Spleen (tissue), 11 donors: ENCODE measurements around the gene LRIG3. TPM values are rescaled to one million over a fixed set of nuclear protein-coding genes. Genes with fewer than 3 reads are reported as not detected.

Experiments
- DNase-seq: peaks from one replicate; pipeline ENCODE4 v3.0.0-alpha.2; 2020
- H3K27ac ChIP-seq, 8 donors: fragments of 200-600 bp; sonication (generic) in 7 of 8; 1 replicate in 4 of 8; 2 replicates in 4 of 8; pipeline versions ENCODE4 v1.5.0 to v1.8.0; 2016 to 2021; ENCODE audit warnings: inconsistent platforms in 4 of 8, mild to moderate bottlenecking in 4 of 8, moderate library complexity in 1 of 8
- H3K27me3 ChIP-seq, 7 donors: fragments of 200-600 bp; sonication (generic) in 6 of 7; replicated peaks in 1 of 7; 1 replicate in 4 of 7; 2 replicates in 3 of 7; pipeline versions ENCODE4 v1.5.0 to v1.8.0; 2016 to 2021; ENCODE audit warnings: inconsistent platforms in 3 of 7, mild to moderate bottlenecking in 1 of 7
- H3K36me3 ChIP-seq, 6 donors: fragments of 200-600 bp; sonication (generic) in 5 of 6; 1 replicate in 4 of 6; 2 replicates in 2 of 6; pipeline versions ENCODE4 v1.5.0 to v1.8.0; 2016 to 2021; ENCODE audit warnings: inconsistent platforms in 2 of 6
- H3K4me1 ChIP-seq, 6 donors: fragments of 200-600 bp; sonication (generic) in 5 of 6; 1 replicate in 3 of 6; 2 replicates in 3 of 6; pipeline versions ENCODE4 v1.5.0 to v1.8.0; 2016 to 2021; ENCODE audit warnings: inconsistent platforms in 3 of 6
- H3K4me3 ChIP-seq, 8 donors: fragments of 200-600 bp; sonication (generic) in 7 of 8; 1 replicate in 4 of 8; 2 replicates in 4 of 8; pipeline versions ENCODE4 v1.5.0 to v1.8.0; 2016 to 2021; ENCODE audit warnings: inconsistent platforms in 4 of 8, mild to moderate bottlenecking in 4 of 8, moderate library complexity in 2 of 8
- H3K9me3 ChIP-seq, 8 donors: fragments of 200-600 bp; sonication (generic) in 7 of 8; 1 replicate in 4 of 8; 2 replicates in 4 of 8; pipeline versions ENCODE4 v1.5.0 to v1.8.0; 2016 to 2021; ENCODE audit warnings: inconsistent platforms in 4 of 8
- CTCF ChIP-seq, 11 experiments: fragments of 200-600 bp in 7 of 11; fragments of 450-650 bp in 4 of 11; sonication (generic) in 4 of 11; IDR thresholded peaks in 8 of 11; conservative IDR thresholded peaks in 3 of 11; 1 replicate in 7 of 11; 2 replicates in 4 of 11; pipeline versions ENCODE4 v1.4.0 to v1.8.0; 2016 to 2021; ENCODE audit warnings: antibody characterized with exemption in 11 of 11, inconsistent platforms in 4 of 11, mild to moderate bottlenecking in 1 of 11
- POLR2A ChIP-seq, 3 donors: fragments of 450-650 bp; IDR thresholded peaks; one replicate each; pipeline ENCODE4 v1.5.1; 2017; ENCODE audit warnings: antibody characterized with exemption in 3 of 3, mild to moderate bottlenecking in 1 of 3
- POLR2AphosphoS5 ChIP-seq, 3 donors: sonication (generic); formaldehyde crosslinking; IDR thresholded peaks; one replicate each; pipeline ENCODE4 v1.5.1; 2017; ENCODE audit warnings: antibody characterized with exemption in 3 of 3
- WGBS, 5 donors: extraction: QIAGEN DNeasy Blood & Tissue Kit in 3 of 5; methylation state at CpG; one replicate each; pipeline versions ENCODE4 v1.1.5 to v1.1.7; 2013 to 2018; 5-methylcytosine and 5-hydroxymethylcytosine counted together
- intact Hi-C: fragments of 100-400 bp; cut with DNase I; formaldehyde crosslinking; loops from one replicate; pipeline ENCODE4 v1.15.0; 2023; ENCODE audit warnings: low total_unique reads
- polyA plus RNA-seq, 3 donors: library from polyadenylated mRNA; stranded (reverse); fragments of 200-250 nt; gene quantifications; one replicate each; pipeline ENCODE4 v1.2.1, GENCODE V29; 2013
- total RNA-seq, 7 donors: library from RNA; depleted of rRNA in 3 of 7; stranded (reverse); fragments of >200 nt in 3 of 7; fragmentation: NEBNext Ultra II Directional in 4 of 7; extraction: Animal tissue kit (Norgen Biotek cat#: 25700) in 4 of 7; gene quantifications; one replicate each; pipeline versions ENCODE4 v1.1.0 to v1.2.1, GENCODE V29; 2016 to 2021
- donor health status: healthy with polysubstance abuse.
- donor health status: DM: no; HTN: no; CAD: no; lungs with moderate emphysema.
- donor health status: DM: no; HTN: no; CAD: no.
- donor health status: Bipolar disorder and iron deficiency.
- donor health status: healthy.
- donor health status: DM: no; HTN: no; CAD: no.
- donor health status: DM: yes; HTN: yes; CAD: no.

LRIG3 gene
- total and polyA plus RNA-seq, 10 donors = 1.3 to 110 (median 23.7) TPM

- TF ChIP-seq POLR2A (IDR thresholded peaks at IDR 0.05) (no peak), POLR2AphosphoS5 (IDR thresholded peaks at IDR 0.05) (no peak), CTCF (IDR thresholded peaks at IDR 0.05 in 8 of 11, conservative IDR thresholded peaks at IDR 0.05 in 3 of 11) (no peak)
- Histone ChIP-seq H3K27me3 (no peaks in the 10 kb centered on the region), H3K36me3 (no peaks in the 10 kb centered on the region), H3K4me1 (no peaks in the 10 kb centered on the region), H3K4me3 (no peak overlapping the region), H3K27ac (no peak overlapping the region), H3K9me3 (peaks cover 0 to 18% (median 2%) of the 10 kb centered on the region in 8 donors)
- DNase-seq = no peak
- intact Hi-C loops = no loop called here
- WGBS, 5 donors = 85 to 93% (median 93%) methylated on average over 4 of the region's 4 CpGs
These were observed 76.1 kb downstream of the LRIG3 start for GRCh38 chr12:58844161-58844560.

- peaks cover 0 to 43% (median 14%) of the 10 kb centered on the region in 8 donors for H3K9me3 ChIP-seq
- no peak for DNase-seq
- H3K27me3 ChIP-seq = no peaks in the 10 kb centered on the region
- H3K4me1 ChIP-seq = no peaks in the 10 kb centered on the region
- WGBS, 5 donors = 73 to 78% (median 77%) methylated on average over 11 to 15 of the region's 15 CpGs
- H3K36me3 ChIP-seq = no peaks in the 10 kb centered on the region
- TF ChIP-seq CTCF (IDR thresholded peaks at IDR 0.05 in 8 of 11, conservative IDR thresholded peaks at IDR 0.05 in 3 of 11) (no peak), POLR2AphosphoS5 (IDR thresholded peaks at IDR 0.05) (no peak), POLR2A (IDR thresholded peaks at IDR 0.05) (no peak)
- H3K27ac ChIP-seq = no peak overlapping the region
- intact Hi-C loops = no loop called here
- no peak overlapping the region for H3K4me3 ChIP-seq
These were observed 79.1 kb downstream of the LRIG3 start for GRCh38 chr12:58841058-58841798.

- Histone ChIP-seq H3K4me1 (no peaks in the 10 kb centered on the region), H3K4me3 (no peak overlapping the region), H3K27me3 (no peaks in the 10 kb centered on the region), H3K27ac (no peak overlapping the region), H3K36me3 (no peaks in the 10 kb centered on the region), H3K9me3 (peaks cover 0 to 30% (median 17%) of the 10 kb centered on the region in 8 donors)
- TF ChIP-seq POLR2AphosphoS5 (IDR thresholded peaks at IDR 0.05) = no peak
- TF ChIP-seq CTCF (IDR thresholded peaks at IDR 0.05 in 8 of 11, conservative IDR thresholded peaks at IDR 0.05 in 3 of 11) = no peak
- TF ChIP-seq POLR2A (IDR thresholded peaks at IDR 0.05) = no peak
- WGBS, 5 donors = 56 to 84% (median 73%) methylated on average over 3 of the region's 3 CpGs
- no peak for DNase-seq
- intact Hi-C loops = no loop called here
These were observed 86.5 kb downstream of the LRIG3 start for GRCh38 chr12:58833853-58834252.

- Histone ChIP-seq H3K9me3 (peaks cover 0 to 26% (median 16%) of the 10 kb centered on the region in 8 donors), H3K4me3 (no peak overlapping the region), H3K4me1 (no peaks in the 10 kb centered on the region), H3K36me3 (no peaks in the 10 kb centered on the region), H3K27me3 (no peaks in the 10 kb centered on the region), H3K27ac (no peak overlapping the region)
- WGBS, 5 donors = 80 to 93% (median 85%) methylated on average over 1 of the region's 1 CpG
- no peak for DNase-seq
- TF ChIP-seq POLR2AphosphoS5 (IDR thresholded peaks at IDR 0.05) = no peak
- TF ChIP-seq CTCF (IDR thresholded peaks at IDR 0.05 in 8 of 11, conservative IDR thresholded peaks at IDR 0.05 in 3 of 11) = no peak
- no peak for TF ChIP-seq POLR2A (IDR thresholded peaks at IDR 0.05)
- intact Hi-C loops = no loop called here
These were observed 87.4 kb downstream of the LRIG3 start for GRCh38 chr12:58832920-58833319.
